NCI-H82 treated with DMSO at 0.1 percent for 48 hours (cell line): ENCODE data around the gene SLC6A19.

Experiments
- DNase-seq: peaks from one replicate; lab custom pipeline; 2025; ENCODE audit not compliant: unreplicated experiment; lab: John Stamatoyannopoulos, UW

Gene SLC6A19

GRCh38 chr5:1208221-1208742, 6.9 kb downstream of the SLC6A19 start:
- DNase-seq: no peak

DNA sequence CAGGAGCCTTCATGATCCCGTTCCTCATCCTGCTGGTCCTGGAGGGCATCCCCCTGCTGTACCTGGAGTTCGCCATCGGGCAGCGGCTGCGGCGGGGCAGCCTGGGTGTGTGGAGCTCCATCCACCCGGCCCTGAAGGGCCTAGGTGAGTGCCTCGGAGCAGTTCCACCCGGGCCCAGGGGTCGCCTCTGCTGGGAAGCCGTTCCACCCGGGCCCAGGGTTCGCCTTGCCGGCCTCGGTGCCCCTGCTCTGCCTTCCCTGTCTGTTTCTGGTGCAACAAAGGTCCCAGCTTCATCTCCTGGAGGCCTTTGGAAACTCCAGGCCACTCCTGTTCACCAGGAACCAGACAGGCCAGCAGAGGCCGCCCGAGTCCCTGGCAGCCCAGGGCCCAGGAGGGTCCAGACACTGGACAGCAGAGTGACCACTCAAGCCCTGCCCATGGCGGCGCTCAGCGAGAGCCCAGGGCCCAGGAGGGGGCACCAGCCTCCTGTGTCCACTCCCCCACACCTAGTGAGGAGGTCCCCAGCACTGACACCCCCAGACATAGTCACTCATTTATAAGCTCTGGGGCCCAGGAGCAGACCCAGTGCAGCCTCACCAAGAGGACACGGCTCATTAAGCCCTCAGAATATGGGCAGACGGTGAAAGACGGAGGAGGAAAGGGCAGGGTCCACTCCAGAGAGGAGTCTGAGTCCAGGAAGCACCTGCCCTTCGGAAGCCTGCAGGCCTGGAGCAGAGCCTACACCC, 7.5 kb downstream of the SLC6A19 start:
- no peak for DNase-seq

DNA sequence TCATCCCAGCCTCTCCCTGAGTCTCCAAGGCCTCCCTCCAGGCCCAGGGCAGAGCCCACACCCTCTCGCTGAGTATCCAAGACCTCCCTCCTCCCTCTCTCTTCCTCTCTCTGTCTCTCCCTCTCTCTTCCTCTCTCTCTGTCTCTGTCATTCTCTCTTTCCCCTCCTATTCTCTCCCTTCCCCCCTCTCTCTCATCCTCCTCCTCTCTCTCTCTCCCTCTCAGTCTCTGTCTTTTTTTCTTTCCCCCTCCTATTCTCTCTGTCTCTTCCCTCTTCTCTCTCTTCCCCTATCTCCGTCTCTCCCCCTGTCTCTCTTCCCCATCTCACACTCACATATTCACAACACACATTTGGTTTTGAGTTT, 8.1 kb downstream of the SLC6A19 start:
- DNase-seq: no peak

DNA sequence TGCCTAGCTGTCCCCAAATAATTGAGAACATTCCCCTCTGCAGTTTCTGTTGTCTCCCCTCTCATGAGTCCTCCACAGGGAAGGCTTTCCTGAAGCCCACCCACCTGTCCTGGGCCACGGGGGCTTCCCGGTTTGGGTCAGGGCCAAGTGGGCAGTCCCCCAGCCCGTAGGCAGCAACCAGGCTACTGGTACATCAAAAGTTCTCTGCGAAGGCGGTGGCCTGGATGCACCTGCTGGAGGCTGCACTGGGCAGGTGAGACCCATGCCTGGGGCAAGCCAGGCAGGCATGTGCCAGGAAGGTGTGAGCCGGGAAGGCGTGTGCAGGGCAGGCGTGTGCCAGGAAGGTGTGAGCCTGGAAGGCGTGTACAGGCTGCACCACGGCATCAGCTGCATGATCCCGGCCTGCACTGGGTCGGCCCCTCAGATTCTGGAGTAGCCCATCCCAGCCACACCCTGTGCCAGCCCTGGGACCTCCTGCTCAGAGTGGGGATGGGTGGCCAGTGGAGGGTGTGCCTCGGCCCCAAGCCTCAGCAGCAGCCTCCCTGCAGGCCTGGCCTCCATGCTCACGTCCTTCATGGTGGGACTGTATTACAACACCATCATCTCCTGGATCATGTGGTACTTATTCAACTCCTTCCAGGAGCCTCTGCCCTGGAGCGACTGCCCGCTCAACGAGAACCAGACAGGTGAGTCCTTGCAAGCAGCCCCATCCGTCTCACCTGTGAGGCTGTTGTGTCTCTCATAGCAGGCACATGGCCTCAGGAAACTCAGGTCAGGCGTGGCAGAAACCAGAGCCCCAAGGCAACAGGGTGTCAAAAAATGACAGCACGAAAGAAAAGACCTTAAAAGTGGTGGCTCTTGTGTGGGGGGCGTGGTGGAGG, 8.7 kb downstream of the SLC6A19 start:
- DNase-seq: no peak

DNA sequence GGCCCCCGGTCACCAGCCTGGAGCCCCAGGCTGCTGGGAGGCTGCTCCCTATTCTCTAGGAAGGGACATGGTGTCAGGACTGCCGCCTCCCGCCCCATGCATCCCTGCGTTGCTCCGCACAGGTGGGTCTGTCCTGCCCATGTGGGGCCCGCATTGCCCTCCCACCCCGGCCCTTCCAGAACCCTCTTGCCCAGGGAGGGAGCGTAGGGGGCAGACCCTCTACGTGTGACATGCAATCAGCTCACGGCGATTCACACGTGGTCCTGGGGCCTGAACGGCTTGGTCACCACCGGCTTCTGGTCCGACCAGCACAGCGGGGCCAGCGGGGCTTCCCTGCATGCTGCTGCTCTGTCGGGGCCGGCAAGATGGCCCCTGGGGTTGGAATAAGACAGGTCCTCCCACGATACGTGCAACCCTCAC, 9.4 kb downstream of the SLC6A19 start:
- no peak for DNase-seq

GRCh38 chr5:1211701-1212100, 10.3 kb downstream of the SLC6A19 start:
- DNase-seq: no peak

DNA sequence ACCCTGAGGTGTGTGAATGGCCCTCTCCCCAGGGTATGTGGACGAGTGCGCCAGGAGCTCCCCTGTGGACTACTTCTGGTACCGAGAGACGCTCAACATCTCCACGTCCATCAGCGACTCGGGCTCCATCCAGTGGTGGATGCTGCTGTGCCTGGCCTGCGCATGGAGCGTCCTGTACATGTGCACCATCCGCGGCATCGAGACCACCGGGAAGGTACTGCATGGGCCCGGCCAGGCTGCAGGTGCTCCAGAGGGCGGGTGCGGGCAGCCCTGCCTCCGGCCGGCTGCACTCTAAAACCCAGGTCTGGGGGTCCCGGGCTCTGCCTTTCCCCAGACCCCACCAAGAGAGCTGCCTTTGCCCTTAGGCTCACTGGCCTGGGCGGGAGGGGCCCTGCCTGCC, 10.9 kb downstream of the SLC6A19 start:
- no peak for DNase-seq

DNA sequence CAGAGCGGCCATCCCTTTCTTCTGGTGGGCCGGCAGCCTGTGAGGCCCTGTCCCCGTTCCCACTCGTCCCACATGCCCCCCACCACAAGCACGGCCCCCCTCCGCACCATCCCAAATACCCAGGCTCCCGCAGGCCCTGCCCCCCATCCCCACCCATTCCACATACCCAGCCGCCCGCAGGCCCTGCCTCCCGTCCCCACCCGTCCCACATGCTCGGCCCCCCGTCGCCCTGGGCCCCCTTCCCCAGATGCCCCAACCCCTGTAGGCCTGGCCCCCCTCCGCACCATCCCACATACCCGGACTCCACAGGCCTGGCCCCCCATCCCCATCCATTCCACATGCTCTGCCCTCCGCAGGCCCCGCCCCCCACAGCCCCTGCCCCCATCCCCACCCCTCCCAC, 11.5 kb downstream of the SLC6A19 start:
- DNase-seq: no peak

GRCh38 chr5:1213508-1214162, 12.2 kb downstream of the SLC6A19 start:
- DNase-seq: no peak

- DNase-seq: no peak
Observed at GRCh38 chr5:1214163-1214935, 13.0 kb downstream of the SLC6A19 start.

DNA sequence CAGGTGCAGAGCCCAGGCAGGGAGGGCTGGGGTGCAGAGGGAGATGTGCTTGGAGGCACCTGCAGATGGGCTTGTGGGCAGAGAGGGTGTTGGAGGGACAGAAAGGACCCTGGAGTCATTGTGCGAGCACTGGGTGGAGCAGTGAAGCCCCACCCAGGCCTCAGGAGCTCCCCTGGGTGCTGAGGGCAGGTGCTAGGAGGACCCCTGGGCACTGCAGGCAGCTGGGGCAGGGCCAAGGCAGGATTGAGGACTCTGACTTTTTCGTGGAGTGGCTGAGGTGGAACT, 13.5 kb downstream of the SLC6A19 start:
- no peak for DNase-seq

DNA sequence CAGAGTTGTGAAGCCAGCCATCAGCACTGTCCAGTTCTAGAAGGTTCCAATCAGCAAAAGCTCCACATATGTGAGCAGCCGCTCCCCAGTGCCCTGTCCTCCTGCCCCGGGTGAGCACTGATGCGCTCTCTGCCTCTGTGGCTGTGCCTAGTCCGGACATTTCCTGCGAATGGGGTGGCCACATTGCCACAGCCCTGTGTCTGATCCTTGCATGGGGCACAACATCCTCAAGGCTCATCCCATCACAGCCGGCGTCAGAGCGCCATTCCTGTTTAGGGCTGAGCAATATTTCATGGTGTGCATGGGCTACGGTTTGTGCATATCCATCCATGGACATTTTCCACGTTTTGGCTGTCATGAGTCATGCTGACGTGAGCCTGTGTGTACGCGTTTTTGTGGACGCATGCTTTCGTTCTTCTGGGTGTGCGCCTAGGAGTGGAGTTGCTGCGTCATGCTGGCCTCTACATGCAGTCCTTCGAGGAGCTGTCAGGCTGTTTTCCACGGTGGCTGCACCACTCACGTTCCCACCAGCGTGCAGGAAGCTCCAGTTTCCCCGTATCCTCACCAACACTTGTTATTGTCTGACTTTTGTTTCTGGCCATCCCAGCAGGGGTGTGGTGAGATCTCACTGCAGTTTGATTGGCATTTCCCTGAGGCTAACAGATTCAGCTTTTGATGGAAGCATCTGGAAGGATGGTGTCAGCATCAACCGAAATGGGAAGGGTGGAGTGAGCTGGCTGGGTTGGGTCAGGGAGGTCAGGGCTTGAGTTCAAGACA, 14.1 kb downstream of the SLC6A19 start:
- no peak for DNase-seq

GRCh38 chr5:1216211-1216917, 15.0 kb downstream of the SLC6A19 start:
- DNase-seq: no peak

DNA sequence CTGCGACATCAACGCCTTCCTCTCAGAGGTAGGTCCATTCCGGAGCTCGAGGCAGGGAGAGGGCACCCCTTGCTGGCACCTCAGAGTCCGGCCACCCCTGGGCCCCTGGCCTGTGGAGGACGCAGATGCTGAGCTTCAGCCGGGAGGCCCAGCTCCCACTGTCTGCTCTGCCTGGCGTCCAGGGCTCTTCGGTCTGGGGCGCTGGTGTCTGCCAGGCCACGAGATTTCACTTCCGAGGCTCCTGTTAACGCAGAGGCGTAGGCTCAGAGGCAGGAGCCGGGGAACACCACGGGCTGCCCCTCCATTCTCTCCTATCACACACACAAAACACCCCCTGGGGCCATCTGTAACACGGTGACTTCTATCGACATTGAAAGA, 15.5 kb downstream of the SLC6A19 start:
- DNase-seq: no peak

DNA sequence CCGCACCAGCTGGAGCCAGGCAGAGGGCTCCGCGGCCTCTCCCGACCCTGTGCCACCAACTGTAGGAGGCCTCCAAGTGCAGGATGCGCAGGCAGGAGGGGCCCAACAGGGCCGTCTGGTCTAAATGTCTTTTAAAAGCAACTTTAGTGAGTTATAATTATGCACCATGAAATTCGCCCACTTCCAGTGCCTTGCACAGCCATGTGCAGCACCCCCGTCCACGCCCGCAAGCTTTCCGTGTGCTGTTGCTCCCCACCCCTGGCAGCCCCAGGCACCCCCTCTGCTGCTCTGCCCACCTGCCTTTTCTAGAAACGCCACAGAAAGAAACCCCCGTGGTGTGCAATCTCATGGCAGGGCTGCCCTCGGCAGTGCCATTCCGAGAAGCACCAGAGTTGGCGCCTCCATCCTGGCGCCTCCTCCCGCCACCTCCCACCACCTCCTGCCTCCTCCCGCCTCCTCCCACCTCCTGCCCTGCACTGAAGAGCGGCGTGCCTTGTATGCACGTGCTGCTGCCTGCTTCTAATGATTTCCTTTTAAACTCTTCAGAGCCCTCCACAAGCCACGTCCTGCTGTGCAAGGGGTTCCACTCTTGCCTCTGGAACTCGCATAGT, 16.3 kb downstream of the SLC6A19 start:
- no peak for DNase-seq

GRCh38 chr5:1218351-1219080, 17.1 kb downstream of the SLC6A19 start:
- DNase-seq: no peak

GRCh38 chr5:1219098-1219767, 17.8 kb downstream of the SLC6A19 start:
- no peak for DNase-seq

DNA sequence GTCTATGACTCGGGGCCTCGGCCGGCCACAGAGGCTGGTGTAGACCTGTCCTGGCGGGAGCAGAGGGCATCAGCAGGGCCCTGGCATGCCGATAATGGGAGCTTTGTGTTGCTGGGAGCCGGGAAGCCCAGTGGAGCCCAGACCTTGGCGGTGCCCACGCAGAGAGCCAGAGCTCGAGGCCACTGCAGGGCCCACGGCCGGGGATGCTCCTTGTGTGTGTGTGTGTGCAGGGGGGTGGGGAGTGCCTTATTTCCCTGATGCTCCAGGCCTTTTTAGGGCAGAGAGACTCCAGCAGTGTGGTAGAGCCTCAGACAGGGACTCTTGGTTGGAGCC, 18.3 kb downstream of the SLC6A19 start:
- no peak for DNase-seq
